Uterus (tissue), 2 donors: ENCODE data around the gene CISH.

ENCODE experiments used
- CTCF ChIP-seq, 4 experiments: fragments of 200-600 bp in 2 of 4; fragments of 450-650 bp in 2 of 4; sonication (generic) in 2 of 4; IDR thresholded peaks; one replicate each; pipeline ENCODE4 v1.5.1; 2016 to 2019; ENCODE audit warnings: antibody characterized with exemption in 4 of 4, mild to moderate bottlenecking in 2 of 4, moderate library complexity in 1 of 4
- POLR2A ChIP-seq, 2 donors: fragments of 450-650 bp; IDR thresholded peaks; one replicate each; pipeline ENCODE4 v1.6.1; 2016; ENCODE audit warnings: antibody characterized with exemption in 2 of 2, mild to moderate bottlenecking in 1 of 2, moderate library complexity in 1 of 2

- TF ChIP-seq POLR2A (IDR thresholded peaks at IDR 0.05): no peak
- TF ChIP-seq CTCF (IDR thresholded peaks at IDR 0.05): peak in 1 of 4 experiments; percentile 8
These were observed 30.7 kb downstream of the CISH start for GRCh38 chr3:50580683-50581458.
